Measurements from ENCODE around the gene LIN28B.
"Not testable (repeated sequence)": the region's sequence is repeated elsewhere in the genome, so short reads cannot be mapped to it uniquely, and the experiment has no call there.

The LIN28B gene

DNA sequence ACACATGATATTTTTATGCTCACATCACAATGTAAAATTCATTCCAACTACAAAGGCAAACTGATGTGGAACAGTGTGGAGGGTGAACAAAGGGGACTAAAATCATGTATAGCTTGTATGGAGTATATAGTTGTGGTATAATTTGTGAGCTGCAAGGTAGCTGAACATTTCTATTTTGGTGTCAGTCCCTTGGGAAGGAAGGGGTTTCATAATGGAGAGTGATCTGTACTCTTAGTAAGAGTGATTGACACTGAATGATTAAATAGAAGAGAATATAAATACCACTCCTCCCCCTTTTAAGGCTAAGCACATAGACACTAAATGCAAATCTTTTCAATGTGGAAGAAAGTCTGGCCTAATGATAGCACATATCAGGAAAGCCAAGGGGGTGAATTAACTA, 118.3 kb downstream of the LIN28B start:
- TF ChIP-seq POLR2AphosphoS5 (IDR thresholded peaks at IDR 0.05; ENCODE audit: low read depth, low read length) (no peak), POLR2A (IDR thresholded peaks at IDR 0.05; ENCODE audit: low read depth, low read length) (no peak), TAF1 (IDR thresholded peaks at IDR 0.05; ENCODE audit: borderline replicate concordance, low read depth, low read length) (no peak)
- DNase-seq (ENCODE audit: insufficient read length): no peak
- FAIRE-seq: no peak

GRCh38 chr6:105076418-105076817, 119.5 kb downstream of the LIN28B start:
- not testable (repeated sequence) for FAIRE-seq

GRCh38 chr6:105077596-105078385, 120.9 kb downstream of the LIN28B start:
- TF ChIP-seq POLR2AphosphoS5 (IDR thresholded peaks at IDR 0.05; ENCODE audit: low read depth, low read length) (no peak), POLR2A (IDR thresholded peaks at IDR 0.05; ENCODE audit: low read depth, low read length) (no peak), TAF1 (IDR thresholded peaks at IDR 0.05; ENCODE audit: borderline replicate concordance, low read depth, low read length) (no peak)
- FAIRE-seq (no peak), DNase-seq (ENCODE audit: insufficient read length) (no peak)

More at GRCh38 chr6:105076418-105076817, 119.5 kb downstream of the LIN28B start:
- DNase-seq (ENCODE audit: insufficient read length): not testable (repeated sequence)

GRCh38 chr6:105078386-105078708, 121.4 kb downstream of the LIN28B start:
- TF ChIP-seq POLR2AphosphoS5 (IDR thresholded peaks at IDR 0.05; ENCODE audit: low read depth, low read length) (no peak), POLR2A (IDR thresholded peaks at IDR 0.05; ENCODE audit: low read depth, low read length) (no peak), TAF1 (IDR thresholded peaks at IDR 0.05; ENCODE audit: borderline replicate concordance, low read depth, low read length) (no peak)
- FAIRE-seq (no peak), DNase-seq (ENCODE audit: insufficient read length) (no peak)

DNA sequence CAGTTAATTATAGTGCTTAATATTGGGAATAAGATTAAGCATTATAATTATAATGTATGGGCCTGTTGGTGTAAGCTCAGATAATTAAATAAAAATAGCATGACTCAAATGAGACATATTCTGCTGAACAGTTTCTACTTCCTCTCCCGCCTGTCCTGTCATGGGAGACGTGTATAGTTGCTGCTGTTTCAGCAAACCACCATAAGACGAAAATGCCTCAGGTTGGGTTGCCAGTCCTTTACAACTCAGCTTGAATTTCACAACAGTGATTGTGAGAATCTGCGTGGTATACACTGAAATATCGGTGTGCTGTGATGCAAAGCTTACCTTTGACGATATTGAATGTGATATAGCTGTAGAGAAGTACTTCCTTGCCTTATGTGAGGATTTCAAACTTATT, 123.4 kb downstream of the LIN28B start:
- DNase-seq (ENCODE audit: insufficient read length) (no peak), FAIRE-seq (no peak)
- no peak for TF ChIP-seq POLR2AphosphoS5 (IDR thresholded peaks at IDR 0.05; ENCODE audit: low read depth, low read length)
- no peak for TF ChIP-seq POLR2A (IDR thresholded peaks at IDR 0.05; ENCODE audit: low read depth, low read length)
- TF ChIP-seq TAF1 (IDR thresholded peaks at IDR 0.05; ENCODE audit: borderline replicate concordance, low read depth, low read length): no peak

DNA sequence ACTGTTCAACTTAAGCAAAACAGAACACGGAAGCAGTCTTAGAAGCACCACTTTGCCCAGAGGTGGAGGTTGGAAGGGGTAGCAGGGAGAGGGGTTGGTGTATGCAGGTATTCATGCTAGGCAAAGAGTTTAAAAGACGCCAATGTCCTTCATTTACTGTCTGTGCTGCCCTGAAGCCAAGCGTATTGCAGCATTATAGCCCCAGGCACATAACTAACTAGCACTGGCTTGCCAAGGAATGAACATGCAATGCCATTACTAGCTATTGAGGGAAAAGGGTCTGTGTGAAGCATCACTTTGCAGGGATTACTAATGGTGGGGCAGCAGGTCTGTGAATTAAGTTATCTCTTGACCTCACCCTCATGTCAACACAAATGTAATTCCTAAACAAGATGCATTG, 124.8 kb downstream of the LIN28B start:
- FAIRE-seq; DNase-seq (ENCODE audit: insufficient read length): not testable (repeated sequence)

- peak; percentile 54 for FAIRE-seq
- TF ChIP-seq POLR2AphosphoS5 (IDR thresholded peaks at IDR 0.05; ENCODE audit: low read depth, low read length) (no peak), TAF1 (IDR thresholded peaks at IDR 0.05; ENCODE audit: borderline replicate concordance, low read depth, low read length) (no peak), POLR2A (IDR thresholded peaks at IDR 0.05; ENCODE audit: low read depth, low read length) (no peak)
- DNase-seq (ENCODE audit: insufficient read length): no peak
Observed at GRCh38 chr6:105087571-105088211, 130.8 kb downstream of the LIN28B start.

- no peak for FAIRE-seq
- no peak for DNase-seq (ENCODE audit: insufficient read length)
- TF ChIP-seq POLR2A (IDR thresholded peaks at IDR 0.05; ENCODE audit: low read depth, low read length) (no peak), POLR2AphosphoS5 (IDR thresholded peaks at IDR 0.05; ENCODE audit: low read depth, low read length) (no peak), TAF1 (IDR thresholded peaks at IDR 0.05; ENCODE audit: borderline replicate concordance, low read depth, low read length) (no peak)
Observed at GRCh38 chr6:105091140-105091829, 134.4 kb downstream of the LIN28B start.

GRCh38 chr6:105094133-105094640, 137.3 kb downstream of the LIN28B start:
- FAIRE-seq: no peak
- TF ChIP-seq TAF1 (IDR thresholded peaks at IDR 0.05; ENCODE audit: borderline replicate concordance, low read depth, low read length) (no peak), POLR2A (IDR thresholded peaks at IDR 0.05; ENCODE audit: low read depth, low read length) (no peak), POLR2AphosphoS5 (IDR thresholded peaks at IDR 0.05; ENCODE audit: low read depth, low read length) (no peak)
- no peak for DNase-seq (ENCODE audit: insufficient read length)

DNA sequence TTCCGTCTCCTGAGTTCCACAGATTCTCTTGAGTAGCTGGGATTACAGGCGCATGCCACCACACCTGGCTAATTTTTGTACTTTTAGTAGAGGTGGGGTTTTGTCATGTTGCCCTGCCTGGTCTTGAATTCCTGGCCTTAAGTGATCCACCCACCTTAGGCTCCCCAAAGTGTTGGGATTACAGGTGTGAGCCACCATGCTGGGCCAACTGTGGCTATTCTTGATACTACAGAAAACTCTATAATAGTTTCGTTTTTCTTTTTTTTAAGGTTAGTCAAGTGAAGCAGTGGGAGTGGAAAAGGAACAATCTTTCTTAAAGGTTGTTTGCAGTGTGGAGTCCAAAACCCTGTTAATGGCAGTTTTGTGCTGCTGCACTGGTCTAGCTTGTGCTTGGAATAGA, 138.2 kb downstream of the LIN28B start:
- TF ChIP-seq TAF1 (IDR thresholded peaks at IDR 0.05; ENCODE audit: borderline replicate concordance, low read depth, low read length) (no peak), POLR2A (IDR thresholded peaks at IDR 0.05; ENCODE audit: low read depth, low read length) (no peak), POLR2AphosphoS5 (IDR thresholded peaks at IDR 0.05; ENCODE audit: low read depth, low read length) (no peak)
- DNase-seq (ENCODE audit: insufficient read length) (no peak), FAIRE-seq (no peak)

- DNase-seq (ENCODE audit: insufficient read length): no peak
- FAIRE-seq: no peak
- no peak for TF ChIP-seq POLR2A (IDR thresholded peaks at IDR 0.05; ENCODE audit: low read depth, low read length)
- TF ChIP-seq POLR2AphosphoS5 (IDR thresholded peaks at IDR 0.05; ENCODE audit: low read depth, low read length): no peak
Observed at GRCh38 chr6:105097288-105097687, 140.4 kb downstream of the LIN28B start.

- DNase-seq (ENCODE audit: insufficient read length) (no peak), FAIRE-seq (no peak)
- TF ChIP-seq POLR2AphosphoS5 (IDR thresholded peaks at IDR 0.05; ENCODE audit: low read depth, low read length) (no peak), TAF1 (IDR thresholded peaks at IDR 0.05; ENCODE audit: borderline replicate concordance, low read depth, low read length) (no peak), POLR2A (IDR thresholded peaks at IDR 0.05; ENCODE audit: low read depth, low read length) (no peak)
Observed at GRCh38 chr6:105099371-105099770, 142.5 kb downstream of the LIN28B start.
